H1 (cell line): ENCODE results near the gene ZCCHC3. TPM values are rescaled to one million over a fixed set of nuclear protein-coding genes. Genes with fewer than 3 reads are reported as not detected.
"Not testable (repeated sequence)": the region's sequence is repeated elsewhere in the genome, so short reads cannot be mapped to it uniquely, and the experiment has no call there.

Source experiments
- CTCF ChIA-PET: fragments of 300-600 bp; sonication (Branson Sonifier 250); formaldehyde crosslinking; loops from one replicate; lab custom pipeline; 2021; ENCODE audit not compliant: partially characterized antibody; lab: Charles Lee
- POLR2A ChIA-PET: fragments of 300-600 bp; sonication (Branson Sonifier 250); formaldehyde crosslinking; loops from one replicate; lab custom pipeline; 2021; ENCODE audit warnings: inconsistent platforms; ENCODE audit not compliant: partially characterized antibody; lab: Charles Lee
- DNase-seq, 2 experiments: peaks; one replicate each; pipeline versions ENCODE4 v3.0.0 to v3.0.0-alpha.2; 2010 to 2022; ENCODE audit warnings: low spot score in 2 of 2, low read depth in 1 of 2, mixed read lengths in 1 of 2
- FAIRE-seq: peaks from 2 replicates; lab custom pipeline; 2011; peaks lifted over from hg19 to GRCh38; lab: Jason Lieb, UNC
- H2AFZ ChIP-seq: 2 replicates; pipeline ENCODE4 v1.8.1; 2012; ENCODE audit warnings: low read length, inconsistent platforms
- H2AK5ac ChIP-seq: 2 replicates; pipeline ENCODE4 v1.6.1; 2013; ENCODE audit warnings: low read depth, low read length
- H2BK120ac ChIP-seq: replicated peaks from 2 replicates; pipeline ENCODE3; 2013; ENCODE audit warnings: low read depth, low read length, inconsistent platforms
- H2BK12ac ChIP-seq: 2 replicates; pipeline ENCODE4 v1.6.1; 2013; ENCODE audit warnings: low read depth, low read length
- H2BK15ac ChIP-seq: 2 replicates; pipeline ENCODE4 v1.6.1; 2013; ENCODE audit warnings: low read length
- H2BK20ac ChIP-seq: 2 replicates; pipeline ENCODE4 v1.6.1; 2013; ENCODE audit warnings: low read length
- H2BK5ac ChIP-seq: 2 replicates; pipeline ENCODE4 v1.6.1; 2013; ENCODE audit warnings: low read depth, low read length
- H3K14ac ChIP-seq: 2 replicates; pipeline ENCODE4 v1.6.1; 2013; ENCODE audit warnings: inconsistent platforms; ENCODE audit not compliant: insufficient read length
- H3K18ac ChIP-seq: 2 replicates; pipeline ENCODE4 v1.6.1; 2013; ENCODE audit warnings: low read length; ENCODE audit errors: extremely low read depth
- H3K23ac ChIP-seq: 2 replicates; pipeline ENCODE4 v1.6.1; 2013; ENCODE audit warnings: inconsistent platforms; ENCODE audit not compliant: insufficient read length
- H3K23me2 ChIP-seq: 2 replicates; pipeline ENCODE4 v1.6.1; 2013; ENCODE audit warnings: low read depth, low read length
- H3K27ac ChIP-seq: 2 replicates; pipeline ENCODE4 v1.6.1; 2011; ENCODE audit warnings: low read depth, low read length, inconsistent platforms
- H3K27me3 ChIP-seq, 4 experiments: replicated peaks in 1 of 4; 1 replicate in 1 of 4; 2 replicates in 3 of 4; pipeline versions ENCODE4 v1.6.1 to v1.8.1; 2011 to 2013; ENCODE audit warnings: low read length in 3 of 4, mild to moderate bottlenecking in 3 of 4, inconsistent platforms in 2 of 4, mixed read lengths in 2 of 4, moderate library complexity in 1 of 4; ENCODE audit not compliant: control insufficient read depth in 3 of 4, insufficient read depth in 3 of 4; ENCODE audit errors: extremely low read depth in 1 of 4
- H3K36me3 ChIP-seq, 4 experiments: 2 replicates each; pipeline versions ENCODE4 v1.6.1 to v1.8.1; 2011 to 2013; ENCODE audit warnings: mild to moderate bottlenecking in 4 of 4, low read length in 3 of 4, moderate library complexity in 2 of 4, control low read depth in 1 of 4, inconsistent platforms in 1 of 4; ENCODE audit not compliant: insufficient read depth in 4 of 4, control insufficient read depth in 2 of 4
- H3K4ac ChIP-seq: replicated peaks from 2 replicates; pipeline ENCODE3; 2013; ENCODE audit warnings: low read length, low read depth, mixed read lengths, inconsistent platforms; ENCODE audit not compliant: insufficient read length
- H3K4me1 ChIP-seq, 4 experiments: replicated peaks in 1 of 4; 1 replicate in 1 of 4; 2 replicates in 3 of 4; pipeline versions ENCODE4 v1.6.1 to v1.8.1; 2011 to 2013; ENCODE audit warnings: low read length in 3 of 4, inconsistent platforms in 2 of 4, mixed read lengths in 1 of 4; ENCODE audit not compliant: insufficient read depth in 4 of 4, control insufficient read depth in 3 of 4
- H3K4me2 ChIP-seq, 2 experiments: 2 replicates each; pipeline versions ENCODE4 v1.6.1 to v1.8.1; 2011 to 2013; ENCODE audit warnings: low read depth in 2 of 2, low read length in 2 of 2, control low read depth in 1 of 2, inconsistent platforms in 1 of 2, mild to moderate bottlenecking in 1 of 2; ENCODE audit not compliant: insufficient read depth in 1 of 2
- H3K4me3 ChIP-seq, 4 experiments: fragments of 200-600, 300-600 bp in 1 of 4; sonication (generic), shearing (Covaris generic), sonication (Bioruptor Twin) in 1 of 4; 2 replicates each; pipeline versions ENCODE4 v1.5.1 to v1.8.1; 2011 to 2016; ENCODE audit warnings: low read length in 4 of 4, low read depth in 3 of 4, control low read depth in 2 of 4, inconsistent platforms in 2 of 4, mild to moderate bottlenecking in 2 of 4, mixed read lengths in 1 of 4, moderate library complexity in 1 of 4; ENCODE audit not compliant: insufficient read depth in 2 of 4; ENCODE audit errors: extremely low read depth in 1 of 4
- H3K56ac ChIP-seq: replicated peaks from 2 replicates; pipeline ENCODE3; 2013; ENCODE audit warnings: low read depth, mild to moderate bottlenecking, mixed read lengths, low read length, inconsistent platforms; ENCODE audit not compliant: insufficient read length
- H3K79me1 ChIP-seq: 2 replicates; pipeline ENCODE4 v1.6.1; 2013; ENCODE audit warnings: low read depth, low read length, control low read depth
- H3K79me2 ChIP-seq, 2 experiments: 2 replicates each; pipeline versions ENCODE4 v1.6.1 to v1.8.1; 2012 to 2013; ENCODE audit warnings: low read length in 2 of 2, mild to moderate bottlenecking in 2 of 2, inconsistent platforms in 1 of 2; ENCODE audit not compliant: insufficient read depth in 2 of 2, control insufficient read depth in 1 of 2
- H3K9ac ChIP-seq, 4 experiments: replicated peaks in 1 of 4; 1 replicate in 1 of 4; 2 replicates in 3 of 4; pipeline versions ENCODE4 v1.6.1 to v1.8.1; 2011 to 2013; ENCODE audit warnings: low read depth in 3 of 4, low read length in 3 of 4, control low read depth in 2 of 4, mild to moderate bottlenecking in 2 of 4, moderate library complexity in 2 of 4, inconsistent platforms in 1 of 4; ENCODE audit errors: extremely low read depth in 1 of 4
- H3K9me3 ChIP-seq, 2 experiments: 2 replicates each; pipeline versions ENCODE4 v1.6.1 to v1.8.1; 2012 to 2013; ENCODE audit warnings: mild to moderate bottlenecking in 2 of 2, moderate library complexity in 2 of 2, control low read depth in 1 of 2, inconsistent platforms in 1 of 2, low read depth in 1 of 2, low read length in 1 of 2, mixed read lengths in 1 of 2; ENCODE audit not compliant: insufficient read depth in 2 of 2
- H4K20me1 ChIP-seq, 2 experiments: replicated peaks in 1 of 2; 2 replicates each; pipeline versions ENCODE3 to v1.8.1; 2011 to 2013; ENCODE audit warnings: inconsistent platforms in 2 of 2, low read length in 2 of 2, mild to moderate bottlenecking in 1 of 2; ENCODE audit not compliant: insufficient read depth in 2 of 2, control insufficient read depth in 1 of 2
- H4K5ac ChIP-seq: 2 replicates; pipeline ENCODE4 v1.6.1; 2013; ENCODE audit warnings: low read length, low read depth, mixed read lengths, inconsistent platforms; ENCODE audit not compliant: insufficient read length
- H4K8ac ChIP-seq: 2 replicates; pipeline ENCODE4 v1.8.0; 2013; ENCODE audit warnings: mild to moderate bottlenecking, moderate library complexity, low read length, inconsistent platforms; ENCODE audit not compliant: insufficient read depth; ENCODE audit errors: extremely low read depth
- H4K91ac ChIP-seq: replicated peaks from 2 replicates; pipeline ENCODE3; 2013; ENCODE audit warnings: low read length, mixed read lengths, inconsistent platforms; ENCODE audit not compliant: insufficient read length
- CHD1 ChIP-seq: IDR thresholded peaks from 2 replicates; pipeline ENCODE4 v1.6.1; 2012; ENCODE audit warnings: low read depth, low read length, improper control_type of control experiment
- CTBP2 ChIP-seq: IDR thresholded peaks from 2 replicates; pipeline ENCODE4 v1.7.0; 2011; ENCODE audit warnings: borderline replicate concordance, mild to moderate bottlenecking, moderate library complexity, mixed read lengths, low read length; ENCODE audit not compliant: insufficient read depth, insufficient read length
- EGR1 ChIP-seq: IDR thresholded peaks from 2 replicates; pipeline ENCODE4 v1.6.1; 2011; ENCODE audit warnings: low read depth, low read length, borderline replicate concordance
- NRF1 ChIP-seq: IDR thresholded peaks from 2 replicates; pipeline ENCODE4 v1.6.1; 2011; ENCODE audit warnings: mild to moderate bottlenecking, low read depth, low read length, improper control_type of control experiment
- RBBP5 ChIP-seq: IDR thresholded peaks from 2 replicates; pipeline ENCODE4 v1.7.1; 2012; ENCODE audit warnings: low read depth, mild to moderate bottlenecking, inconsistent platforms, low read length, moderate library complexity, borderline replicate concordance
- TBP ChIP-seq: IDR thresholded peaks from 2 replicates; pipeline ENCODE4 v1.6.1; 2011; ENCODE audit warnings: low read depth, low read length, improper control_type of control experiment
- TEAD4 ChIP-seq: IDR thresholded peaks from 2 replicates; pipeline ENCODE4 v1.6.1; 2012; ENCODE audit warnings: low read depth, low read length, inconsistent platforms, mixed read lengths
- WGBS, 2 experiments: shearing (Covaris generic) in 1 of 2; methylation state at CpG; one replicate each; pipeline versions ENCODE4 v1.1.6 to v1.1.7; 2013 to 2015; ENCODE audit warnings: low lambda C conversion rate in 2 of 2, mixed read lengths in 2 of 2, inconsistent platforms in 1 of 2, low coverage in 1 of 2, missing lambda C conversion rate in 1 of 2; ENCODE audit not compliant: insufficient replicate concordance in 2 of 2, insufficient coverage in 1 of 2, insufficient read length in 1 of 2; ENCODE audit errors: extremely low coverage in 1 of 2, missing lambda C conversion rate in 1 of 2; 5-methylcytosine and 5-hydroxymethylcytosine counted together
- polyA plus RNA-seq, 7 experiments: library from polyadenylated mRNA; depleted of rRNA in 3 of 7; stranded (reverse) in 5 of 7; unstranded in 2 of 7; fragments of >200 nt in 5 of 7; fragments of 200-250 nt in 2 of 7; gene quantifications; 1 replicate in 5 of 7; 2 replicates in 1 of 7; 4 replicates in 1 of 7; pipeline versions ENCODE4 v1.2.1 to v1.2.3, GENCODE V29; 2011 to 2013; ENCODE audit warnings: missing spikeins in 2 of 7, mixed read lengths in 2 of 7
- total RNA-seq: library from RNA; stranded (reverse); fragmentation: NEBNext Ultra II Directional; extraction: Animal tissue kit (Norgen Biotek cat#: 25700); gene quantifications from 2 replicates; pipeline ENCODE4 v1.2.1, GENCODE V29; 2021
- TF ChIP-seq, protein P1 (sequence below): IDR thresholded peaks from 2 replicates; pipeline ENCODE4 v1.6.1; 2012; ENCODE audit warnings: inconsistent platforms
- TF ChIP-seq, protein P2 (sequence below): IDR thresholded peaks from 2 replicates; pipeline ENCODE4 v1.6.1; 2011; ENCODE audit warnings: low read depth, mild to moderate bottlenecking, low read length; ENCODE audit not compliant: insufficient read depth

Gene ZCCHC3
- total and polyA plus RNA-seq, 2 of the 8 experiments (the other 6 are each of a cell fraction or from before 2014, with no cell fraction given): 33.7 to 52.4 TPM

GRCh38 chr20:334578-334977 lies 37.2 kb downstream of the ZCCHC3 start (continued):
- TF ChIP-seq NRF1 (no peak), CTBP2 (no peak), TBP (no peak), EGR1 (no peak), CHD1 (no peak), TEAD4 (no peak), RBBP5 (no peak)
- TF ChIP-seq, protein P1, sequence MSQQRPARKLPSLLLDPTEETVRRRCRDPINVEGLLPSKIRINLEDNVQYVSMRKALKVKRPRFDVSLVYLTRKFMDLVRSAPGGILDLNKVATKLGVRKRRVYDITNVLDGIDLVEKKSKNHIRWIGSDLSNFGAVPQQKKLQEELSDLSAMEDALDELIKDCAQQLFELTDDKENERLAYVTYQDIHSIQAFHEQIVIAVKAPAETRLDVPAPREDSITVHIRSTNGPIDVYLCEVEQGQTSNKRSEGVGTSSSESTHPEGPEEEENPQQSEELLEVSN: no peak
- TF ChIP-seq, protein P2, sequence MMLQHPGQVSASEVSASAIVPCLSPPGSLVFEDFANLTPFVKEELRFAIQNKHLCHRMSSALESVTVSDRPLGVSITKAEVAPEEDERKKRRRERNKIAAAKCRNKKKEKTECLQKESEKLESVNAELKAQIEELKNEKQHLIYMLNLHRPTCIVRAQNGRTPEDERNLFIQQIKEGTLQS: no peak

DNA sequence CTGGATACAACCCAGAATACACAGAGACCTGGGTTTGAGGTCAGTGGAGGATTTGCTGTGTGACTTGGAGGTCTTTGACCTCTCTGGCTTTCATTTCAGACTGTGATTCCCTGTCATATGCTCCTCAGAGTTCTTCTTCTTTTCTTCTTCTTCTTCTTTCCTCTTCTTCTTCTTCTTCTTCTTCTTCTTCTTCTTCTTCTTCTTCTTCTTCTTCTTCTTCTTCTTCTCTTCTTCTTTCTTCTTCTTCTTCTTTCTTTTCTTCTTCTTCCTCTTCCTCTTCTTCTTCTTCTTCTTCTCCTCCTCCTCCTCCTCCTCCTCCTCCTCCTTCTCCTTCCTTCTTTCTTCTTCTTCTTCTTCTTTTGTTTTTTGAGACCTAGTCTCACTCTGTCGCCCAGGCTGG lies 38.7 kb downstream of the ZCCHC3 start:
- not testable (repeated sequence) for H2AK5ac ChIP-seq, H3K4me3 ChIP-seq

More for the DNA sequence above, 38.7 kb downstream of the ZCCHC3 start:
- H4K20me1 ChIP-seq, H3K79me2 ChIP-seq, H2BK20ac ChIP-seq, H3K4ac ChIP-seq, H3K79me1 ChIP-seq, H2BK5ac ChIP-seq, H2BK15ac ChIP-seq, H3K4me2 ChIP-seq, H4K5ac ChIP-seq, H3K56ac ChIP-seq, H3K9me3 ChIP-seq, H3K4me1 ChIP-seq, H2AFZ ChIP-seq, H4K8ac ChIP-seq, FAIRE-seq, H3K23ac ChIP-seq, H2BK120ac ChIP-seq, H3K18ac ChIP-seq, DNase-seq, H3K27me3 ChIP-seq, H3K14ac ChIP-seq, H3K27ac ChIP-seq, H3K23me2 ChIP-seq, H2BK12ac ChIP-seq, H4K91ac ChIP-seq, H3K36me3 ChIP-seq, H3K9ac ChIP-seq: not testable (repeated sequence)
- ChIA-PET POLR2A (interaction anchor here (3.7 kb wide), 1 partner anchor 11 kb away, joined by 24 read pairs; the partner anchor contains the start of gene NRSN2), CTCF (interaction anchor here (1.4 to 2.6 kb wide), 2 partner anchors 10 to 58 kb away, joined by 5 to 13 read pairs; partner anchors contain the start of gene NRSN2)
- 82% methylated on average over 1 of the region's 1 CpG; no CpG with 5 or more reads in 1 of the 2 experiments for WGBS, 2 experiments
